GM19455 (cell line): ENCODE results near the gene PPIC.

Experiments used
- ATAC-seq: cut with Tn5 transposase; IDR thresholded peaks from one replicate; pipeline ENCODE4 v1.9.1; 2021; ENCODE audit not compliant: unreplicated experiment

Gene PPIC

DNA sequence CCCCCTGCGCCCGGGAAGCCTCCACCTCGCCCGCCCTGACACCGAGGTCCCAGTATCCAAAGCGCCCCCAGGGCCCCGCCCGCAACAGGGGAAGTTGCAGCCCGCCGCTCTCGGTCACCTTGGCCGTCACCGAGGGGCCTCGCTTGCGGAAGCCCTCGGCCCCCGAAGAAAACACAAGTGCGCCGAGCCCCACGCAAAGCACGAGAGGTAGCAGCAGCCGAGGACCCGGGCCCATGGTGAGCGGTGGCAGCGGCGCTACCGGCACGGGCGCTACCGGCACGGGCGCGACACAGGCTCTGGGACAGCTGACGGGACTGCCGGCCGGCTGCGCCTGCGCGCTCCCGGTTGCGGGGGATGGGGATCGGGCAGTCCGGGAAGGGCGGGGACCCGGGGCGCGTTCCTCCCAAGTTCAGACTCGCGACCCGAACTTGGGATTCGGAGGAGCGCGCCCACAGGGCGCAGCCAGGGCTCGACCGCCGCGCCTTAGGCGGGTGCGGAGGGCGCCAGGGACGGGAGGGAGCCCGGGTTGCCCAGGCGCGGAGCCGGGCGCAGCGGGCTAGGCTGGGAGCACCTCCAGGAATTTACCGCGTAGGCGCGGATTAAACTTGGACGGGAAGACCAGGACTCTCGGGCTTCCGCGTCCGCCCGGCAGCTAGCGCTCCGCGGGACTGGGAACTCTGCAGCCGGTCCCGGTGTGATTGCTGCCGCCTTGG, at the start of gene PPIC:
TSS of gene PPIC (minus strand) at position 335 of the 713 bp plus-strand sequence. CDS start at position 235, 100 bp downstream.
- peak; percentile 57 for ATAC-seq

DNA sequence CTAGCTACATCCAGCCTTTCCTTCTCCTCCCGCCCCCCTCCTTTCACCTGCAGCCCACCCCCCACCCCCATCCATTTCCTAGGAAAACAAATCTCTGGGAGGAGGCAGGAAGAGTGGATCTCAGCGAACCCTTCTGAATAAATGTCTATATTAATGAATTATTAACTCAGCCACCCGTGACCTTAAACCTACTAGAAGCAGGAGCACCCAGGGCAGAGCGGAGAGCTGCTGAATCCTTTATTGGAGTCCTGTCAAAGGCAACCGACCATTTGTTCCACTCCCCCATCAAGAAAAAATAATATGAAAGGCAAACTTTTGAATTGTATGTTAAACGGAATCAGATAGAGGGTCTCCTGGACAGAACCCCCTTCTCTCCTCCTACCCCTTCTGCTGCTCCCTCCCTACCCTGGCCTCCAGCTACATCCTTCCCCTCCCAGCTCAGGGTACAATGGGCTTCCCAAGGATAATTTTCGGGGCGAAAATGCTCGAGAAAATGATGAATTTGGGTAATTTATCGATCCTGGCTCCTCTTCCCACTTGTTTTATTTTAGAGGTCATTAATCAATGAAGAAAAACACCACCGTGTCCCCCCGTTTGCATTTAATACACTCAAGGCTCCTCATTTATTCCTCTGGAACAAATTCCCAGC, 49.2 kb upstream of the PPIC start:
- ATAC-seq: no peak

DNA sequence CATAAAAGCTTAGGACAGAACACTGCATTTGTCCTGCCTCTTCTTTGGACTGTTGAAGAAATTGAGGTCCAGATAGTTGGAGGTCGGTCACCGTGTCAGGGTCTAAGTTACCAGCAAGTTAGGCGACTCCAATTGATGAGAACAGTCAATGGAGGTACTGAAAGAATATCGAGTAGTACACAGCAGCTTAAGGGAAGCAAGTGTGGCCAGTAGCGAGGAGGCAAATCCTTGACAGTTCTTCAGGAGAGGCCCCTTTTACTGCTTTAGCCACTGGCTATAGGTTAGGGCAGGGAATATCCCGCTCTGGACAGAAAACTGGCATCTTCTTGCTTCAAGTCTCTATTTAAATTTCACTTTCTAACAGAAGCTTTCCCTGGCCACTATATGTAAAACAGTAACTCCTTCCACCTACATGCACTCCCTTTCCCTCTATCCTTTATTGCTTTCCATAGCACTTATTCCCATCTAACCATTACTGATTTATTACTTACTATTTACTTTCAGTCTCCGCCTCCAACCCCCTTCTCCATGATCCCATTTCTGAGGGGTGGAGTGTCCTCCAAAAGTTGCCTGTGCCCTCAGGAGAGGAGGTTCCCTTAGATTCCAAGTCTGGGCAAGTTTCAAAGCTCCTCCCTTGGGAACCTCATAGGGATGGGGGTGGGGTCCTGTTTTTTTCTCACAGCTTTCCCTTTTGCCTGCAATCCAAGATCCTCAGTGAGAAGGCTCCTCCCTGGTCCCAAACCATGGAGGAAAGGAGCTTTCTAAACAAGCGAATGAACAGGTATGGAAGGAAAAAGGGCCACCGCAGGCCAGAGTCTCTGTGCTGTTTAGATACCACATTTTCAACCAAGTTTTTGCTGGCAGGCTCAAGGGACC, 48.4 kb upstream of the PPIC start:
- ATAC-seq: no peak

DNA sequence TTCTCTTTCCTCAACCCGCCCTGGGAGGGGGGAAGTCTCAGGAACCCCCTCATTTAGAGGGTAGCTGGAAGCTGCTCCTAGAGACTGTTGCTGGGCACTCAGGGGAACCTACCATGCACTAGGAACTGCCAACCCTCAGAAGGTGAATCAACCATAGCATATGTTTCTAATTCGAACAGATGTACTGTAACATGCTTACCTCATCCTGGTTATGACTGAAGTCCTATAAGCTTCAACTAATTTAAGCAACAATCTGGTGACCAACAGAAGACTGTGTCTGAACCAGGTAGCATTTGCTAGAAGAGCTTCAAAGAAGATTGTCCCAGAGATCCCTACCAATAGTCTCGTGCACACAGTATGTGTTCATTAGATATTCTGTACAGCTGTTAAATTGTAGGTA, 46.8 kb upstream of the PPIC start:
- ATAC-seq: no peak

DNA sequence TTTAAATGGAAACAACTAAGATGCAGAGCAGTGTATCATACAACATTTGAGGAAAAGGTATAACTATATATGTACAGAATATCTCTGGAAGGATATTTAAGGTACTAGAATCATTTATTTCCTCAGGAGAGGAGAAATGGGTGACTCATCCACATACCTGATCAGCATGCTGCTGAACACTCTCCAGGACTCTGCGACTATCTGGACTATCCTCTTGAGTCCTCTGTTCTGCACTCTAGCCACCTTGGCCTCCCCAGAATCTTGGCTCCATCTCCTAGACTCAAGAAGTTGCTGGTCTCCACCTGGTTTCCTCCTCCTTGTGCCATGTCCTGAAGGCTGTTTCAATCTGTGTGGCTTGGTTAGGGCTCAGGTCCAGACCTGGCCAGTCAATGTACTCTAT, 43.7 kb upstream of the PPIC start:
- ATAC-seq: no peak

DNA sequence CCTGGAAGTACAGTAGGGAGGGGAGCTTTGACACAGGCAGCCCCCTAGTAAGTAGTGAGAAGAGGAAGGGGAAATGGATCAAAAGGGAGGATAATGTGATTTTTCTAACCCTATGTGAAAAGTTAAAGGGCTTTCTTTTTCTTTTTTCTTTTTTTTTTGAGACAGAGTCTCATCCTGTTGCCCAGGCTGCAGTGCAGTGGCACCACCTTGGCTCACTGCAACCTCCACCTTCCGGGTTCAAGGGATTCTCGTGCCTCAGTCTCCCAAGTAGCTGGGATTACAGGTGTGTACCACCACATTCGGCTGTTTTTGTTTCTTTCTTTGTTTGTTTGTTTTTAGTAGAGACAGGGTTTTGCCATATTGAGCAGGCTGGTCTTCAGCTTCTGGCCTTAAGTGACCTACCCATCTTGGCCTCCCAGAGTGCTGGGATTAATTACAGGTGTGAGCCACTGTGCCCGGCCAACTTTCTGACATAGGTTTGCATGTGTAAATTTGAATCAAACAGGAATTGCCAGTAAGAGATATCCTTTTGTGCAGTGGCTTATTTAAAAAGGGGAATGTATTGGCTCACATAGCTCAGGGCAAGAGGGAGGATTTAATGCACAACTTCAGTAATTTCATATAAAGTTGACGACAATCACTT, 39.1 kb upstream of the PPIC start:
- no peak for ATAC-seq

DNA sequence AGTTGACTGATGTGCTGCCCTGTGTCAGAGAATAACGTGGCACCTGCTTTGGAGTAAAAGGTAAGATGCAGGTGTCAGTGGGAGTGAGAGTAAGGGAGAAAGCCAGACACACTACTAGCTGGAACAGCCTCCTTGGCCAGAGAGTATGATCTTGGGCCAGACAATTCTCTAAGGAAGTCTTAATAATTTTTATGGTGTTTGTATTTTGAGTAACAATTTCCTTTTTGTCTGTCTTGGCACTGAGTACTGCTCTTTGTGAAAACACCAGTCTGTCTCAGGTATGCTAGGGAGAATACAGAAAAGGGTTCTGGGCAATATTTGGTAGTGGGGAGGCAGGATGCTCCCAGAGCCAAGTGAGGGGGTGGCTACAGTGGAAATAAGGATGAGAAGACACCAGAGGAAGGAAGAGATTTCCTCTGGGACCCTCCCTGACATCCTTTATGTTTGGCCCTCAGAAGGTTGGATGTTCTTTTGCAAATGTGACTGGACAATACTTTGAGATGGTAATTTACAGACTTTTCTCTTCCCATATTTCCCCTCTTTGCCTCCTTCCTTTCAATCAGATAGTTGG, 31.9 kb upstream of the PPIC start:
- no peak for ATAC-seq

DNA sequence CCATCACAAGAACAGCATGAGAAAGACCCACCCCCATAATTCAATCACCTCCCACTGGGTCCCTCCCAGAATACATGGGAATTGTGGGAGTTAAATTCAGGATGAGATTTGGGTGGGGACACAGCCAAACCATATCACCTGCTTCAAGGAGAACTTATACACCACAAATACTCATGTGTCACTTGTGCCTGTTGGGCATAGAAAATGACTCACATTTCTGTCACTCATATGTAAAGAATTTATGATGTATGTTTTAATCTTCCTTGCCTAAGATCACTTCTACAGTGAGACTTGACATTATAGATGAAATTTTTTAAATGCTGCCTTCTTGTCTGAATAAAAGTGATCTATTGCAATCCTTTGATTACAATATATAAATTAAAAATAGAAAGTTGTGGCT, 29.5 kb upstream of the PPIC start:
- no peak for ATAC-seq

DNA sequence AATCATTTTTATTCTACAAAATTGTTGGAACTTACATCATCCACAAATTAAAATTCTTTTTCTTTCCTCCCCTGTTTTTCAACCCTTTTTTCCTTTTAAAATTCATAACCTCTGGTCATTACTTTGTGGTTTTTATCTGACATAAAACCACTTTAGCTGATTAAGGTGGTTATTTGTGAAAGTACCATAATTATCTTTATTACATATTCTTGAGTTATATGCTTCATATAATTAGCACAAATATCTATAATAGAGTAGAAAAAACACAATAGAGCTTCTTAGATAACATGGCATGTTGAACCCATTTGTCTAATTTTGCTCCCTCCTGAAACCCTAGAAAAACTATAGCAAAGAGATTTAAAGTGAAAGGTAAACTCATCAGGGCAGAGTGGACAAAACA, 22.9 kb upstream of the PPIC start:
- ATAC-seq: no peak

DNA sequence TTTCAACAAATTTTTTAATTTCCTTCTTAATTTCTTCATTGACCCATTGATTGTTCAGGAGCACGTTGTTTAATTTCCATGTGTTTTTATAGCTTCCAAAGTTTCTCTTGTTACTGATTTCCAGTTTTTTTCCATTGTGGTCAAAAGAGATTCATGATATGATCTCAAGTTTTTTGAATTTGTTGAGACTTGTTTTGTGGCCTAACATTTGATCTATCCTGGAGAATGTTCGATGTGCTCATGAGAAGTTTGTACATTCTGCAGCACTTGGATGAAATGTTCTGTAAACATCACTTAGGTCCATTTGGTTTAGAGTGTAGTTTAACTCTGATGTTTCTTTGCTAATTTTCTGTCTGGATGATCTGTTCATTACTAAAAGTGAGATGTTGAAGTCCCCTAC, 14.7 kb upstream of the PPIC start:
- no peak for ATAC-seq

DNA sequence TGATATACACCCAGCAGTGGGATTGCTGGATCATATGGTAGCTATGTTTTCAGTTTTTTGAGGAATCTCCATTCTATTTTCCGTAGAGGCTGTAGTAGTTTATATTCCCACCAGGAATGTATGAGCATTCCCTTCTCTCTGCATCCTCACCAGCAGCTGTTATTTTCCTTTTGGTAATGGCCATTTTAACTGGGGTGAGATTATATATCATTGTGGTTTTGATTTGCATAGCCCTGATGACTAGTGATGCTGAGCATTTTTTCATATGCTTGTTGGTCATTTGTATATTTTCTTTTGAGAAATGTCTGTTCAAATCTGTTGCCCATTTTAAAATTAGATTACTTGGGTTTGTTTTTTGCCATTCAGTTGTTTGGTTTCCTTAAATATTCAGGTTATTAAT, 11.2 kb upstream of the PPIC start:
- ATAC-seq: no peak

DNA sequence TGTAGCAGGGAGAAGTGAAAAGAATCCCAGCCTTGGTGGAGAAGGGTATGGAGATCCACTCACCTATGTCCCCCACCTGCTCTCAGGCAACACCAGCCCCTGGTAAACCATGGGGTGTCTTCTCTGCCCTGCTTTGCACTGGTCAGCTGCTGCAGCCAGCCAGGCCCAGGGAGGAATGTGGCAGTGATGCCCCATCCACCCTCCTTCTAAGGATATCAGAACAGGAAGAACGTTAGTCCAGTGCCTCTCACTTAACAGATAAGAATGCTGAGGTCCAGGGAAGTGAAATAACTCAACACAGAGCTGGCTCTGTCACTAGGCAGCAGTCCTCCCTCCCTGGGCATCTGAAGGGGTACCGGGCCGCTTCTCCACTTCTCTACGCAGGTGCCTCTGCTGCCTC, 9.7 kb upstream of the PPIC start:
- ATAC-seq: no peak

DNA sequence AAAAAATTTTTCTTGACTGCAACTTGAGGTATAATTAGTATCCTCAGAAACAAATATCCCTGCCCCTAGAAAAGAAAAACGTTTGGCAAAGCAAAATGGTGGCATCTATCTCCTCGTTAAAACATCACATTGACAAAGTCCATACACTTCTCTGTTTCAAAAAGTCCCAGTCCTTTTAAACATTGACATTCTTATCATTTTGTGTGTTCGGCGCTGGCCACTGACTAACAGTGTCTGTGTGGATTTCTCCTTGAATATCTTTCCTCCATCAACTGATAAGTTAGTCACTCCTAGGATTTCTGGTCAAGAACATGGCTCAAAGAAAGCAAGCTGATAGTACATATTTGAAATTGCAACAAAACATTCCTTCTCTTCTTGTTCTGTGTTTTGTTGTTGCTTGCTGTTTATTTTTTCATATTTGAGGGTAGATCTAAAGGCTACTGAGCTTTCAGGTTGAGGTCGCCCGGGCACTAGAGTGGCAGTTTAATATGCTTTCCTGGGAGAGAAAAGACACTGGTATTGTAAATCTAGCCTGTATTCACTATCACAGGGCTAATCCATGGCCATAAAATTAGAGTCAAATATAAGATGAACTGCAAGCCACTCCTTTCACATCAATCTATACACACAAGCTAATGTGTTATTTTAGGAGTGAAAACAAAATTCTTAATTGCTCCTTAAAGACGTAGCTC, 8.5 kb upstream of the PPIC start:
- ATAC-seq: no peak

DNA sequence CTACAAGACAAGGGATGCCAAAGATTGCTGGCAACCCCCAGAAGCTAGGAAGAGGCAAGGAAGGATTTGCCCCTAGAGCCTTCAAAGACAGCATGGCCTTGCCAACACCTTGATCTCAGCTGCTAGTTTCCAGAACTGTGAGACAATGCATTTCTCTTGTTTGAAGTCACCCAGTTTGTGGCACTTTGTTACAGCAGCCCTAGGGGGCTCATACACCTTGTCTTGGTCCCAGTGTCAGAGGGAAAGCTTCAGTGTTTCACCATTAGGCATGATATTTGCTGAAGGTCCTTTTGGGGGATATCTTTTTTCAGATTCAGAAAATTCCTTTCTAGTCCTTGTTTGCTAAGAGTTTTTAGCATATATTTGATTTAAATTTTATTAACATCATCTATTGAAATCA, 3.1 kb upstream of the PPIC start:
- no peak for ATAC-seq

DNA sequence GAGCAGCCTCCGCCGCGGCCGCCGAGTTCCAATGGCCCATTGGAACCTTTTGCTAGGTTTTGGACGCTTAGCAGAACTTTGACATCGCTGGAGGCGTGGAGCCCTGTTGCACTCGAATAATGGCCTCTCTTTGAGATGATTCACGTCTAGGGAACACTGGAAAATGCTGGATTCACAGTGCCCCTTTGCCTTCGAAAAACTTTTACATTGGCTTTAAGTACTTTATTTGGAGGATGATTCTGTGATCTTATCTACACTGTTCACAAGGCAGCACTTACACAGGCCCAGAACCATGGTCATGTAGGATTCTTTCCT, 536 bp upstream of the PPIC start:
- ATAC-seq: no peak

DNA sequence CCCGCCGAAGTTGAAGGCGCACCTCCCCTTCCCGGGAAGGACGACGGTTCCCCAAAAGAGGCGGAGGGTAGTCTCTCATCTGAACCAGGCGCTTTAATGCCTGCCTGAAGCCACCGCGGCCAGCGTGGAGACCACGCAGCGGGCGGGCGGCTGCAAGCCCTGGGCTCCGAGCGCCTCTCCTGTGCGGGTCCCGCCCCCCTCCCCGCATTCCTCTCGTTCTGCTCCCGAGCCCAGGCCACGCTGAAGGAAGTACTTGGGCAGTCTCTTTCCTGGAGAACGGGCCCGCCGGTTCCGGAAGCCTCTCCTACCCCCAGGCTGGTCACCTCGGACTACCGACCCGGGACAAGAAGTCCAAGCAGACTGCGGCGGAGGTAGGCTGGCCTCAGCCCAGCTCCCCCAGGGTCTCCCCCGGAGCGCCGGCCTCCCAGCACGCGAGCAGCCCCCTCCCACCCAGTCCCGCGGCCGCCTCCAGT, 571 bp downstream of the PPIC start:
- peak; percentile 26 for ATAC-seq

DNA sequence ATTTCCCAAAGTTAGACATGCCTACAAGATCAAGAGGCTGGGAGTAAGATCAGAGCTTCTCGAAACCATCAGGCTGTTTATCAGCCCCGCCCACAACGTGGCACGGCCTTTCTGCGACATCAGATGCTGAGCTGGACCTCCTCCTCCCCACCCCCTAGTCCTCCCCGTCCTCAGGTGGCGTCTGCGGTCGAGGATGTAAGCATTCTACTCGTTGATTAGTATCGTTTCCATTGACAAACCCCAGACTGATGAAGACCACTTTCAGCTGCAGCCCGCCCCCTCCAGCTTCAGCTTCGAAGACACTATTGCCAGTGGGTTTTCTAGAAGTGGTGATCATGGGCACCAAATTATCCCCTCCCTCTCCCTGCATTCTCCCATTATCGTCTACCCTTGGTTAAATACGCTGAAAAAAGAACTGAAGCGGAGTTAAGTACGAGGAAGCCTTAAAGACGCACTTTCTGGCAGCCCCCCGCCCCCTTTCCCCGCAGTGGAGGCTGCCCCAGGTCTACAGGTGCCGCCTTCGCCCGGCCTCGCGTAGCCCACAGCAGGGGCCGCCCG, 1.1 kb downstream of the PPIC start:
- ATAC-seq: no peak

DNA sequence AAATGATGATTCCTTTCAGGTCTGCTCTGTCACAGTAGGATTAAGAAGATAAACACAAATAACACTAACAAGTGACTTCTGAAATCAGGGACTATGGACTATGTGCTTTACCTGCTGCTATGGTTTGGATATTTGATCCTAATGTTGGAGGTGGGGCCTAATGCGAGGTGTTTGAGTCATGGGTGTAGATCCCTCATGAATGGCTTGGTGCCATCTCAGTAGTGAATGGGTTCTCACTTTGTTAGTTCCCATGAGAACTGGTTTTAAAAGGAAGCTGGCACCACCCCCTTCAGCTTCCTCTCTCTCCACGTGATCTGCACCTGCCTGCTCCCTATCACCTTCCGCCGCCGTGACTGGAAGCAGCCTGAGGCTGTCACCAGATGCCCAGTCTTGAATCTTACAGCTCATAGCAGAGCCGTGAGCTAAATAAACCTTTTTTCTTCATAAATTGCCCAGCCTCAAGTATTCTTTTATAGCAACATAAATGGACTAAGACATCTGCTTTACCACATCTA, 3.3 kb downstream of the PPIC start:
- no peak for ATAC-seq

DNA sequence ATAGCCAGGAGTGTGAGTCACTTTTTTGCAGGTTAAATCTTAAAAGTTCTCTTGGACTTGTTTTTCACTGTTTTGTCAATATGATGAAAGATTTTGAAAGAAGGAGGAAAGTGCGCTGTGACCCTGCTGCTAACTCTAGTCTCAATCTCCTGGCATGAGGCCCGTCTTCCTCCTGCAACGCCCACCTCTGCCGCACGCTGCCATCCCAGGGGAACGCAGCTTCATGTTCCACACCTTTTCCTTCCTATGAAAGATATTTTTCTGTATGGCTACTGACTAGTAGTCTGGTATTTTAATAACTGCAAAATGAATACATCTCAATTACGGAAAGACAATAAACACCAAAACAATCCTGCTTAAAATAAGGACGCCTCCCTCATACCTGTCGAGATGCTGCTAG, 8.3 kb downstream of the PPIC start:
- ATAC-seq: no peak

DNA sequence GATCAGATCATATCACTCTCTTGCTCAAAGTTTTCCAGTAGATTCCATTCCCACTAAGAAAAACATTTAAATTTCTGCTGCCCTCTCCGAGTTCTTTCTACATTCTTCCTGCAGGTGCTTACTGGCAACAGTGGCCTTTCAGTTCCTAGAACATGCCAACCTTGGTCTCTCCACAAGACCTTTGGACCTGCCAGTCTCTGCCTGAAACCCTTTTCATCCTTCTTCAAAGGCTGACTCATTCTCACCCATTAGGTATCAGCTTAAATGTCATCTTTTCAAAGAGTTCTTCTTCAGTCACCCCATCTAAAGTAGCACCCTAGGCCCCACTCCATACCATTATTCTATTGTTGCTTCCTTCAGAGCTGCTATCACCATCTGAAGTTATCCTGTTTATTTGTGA, 21.8 kb downstream of the PPIC start:
- no peak for ATAC-seq
